ENCODE measurements around the gene KLRF1.
A peak's percentile ranks its signal among the peaks of the same experiment; 100 is the strongest.

The KLRF1 gene

DNA sequence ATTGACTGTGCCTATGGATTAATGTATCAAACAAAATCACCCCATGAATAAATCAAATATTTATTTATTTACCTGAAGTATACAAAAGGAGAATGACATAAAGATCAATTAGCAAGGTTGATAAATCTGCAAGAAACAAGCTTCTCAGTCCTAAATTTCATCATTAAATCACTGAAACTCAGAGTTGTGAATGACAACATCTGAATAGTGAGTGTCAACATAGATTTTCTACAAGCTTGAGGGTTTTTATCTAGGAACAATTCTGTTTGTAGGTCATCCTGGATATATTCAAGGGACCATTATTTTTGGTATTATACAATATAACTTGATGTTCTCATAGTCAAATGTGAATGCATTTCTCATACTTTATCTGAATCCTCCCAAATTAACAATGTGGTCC lies 17.4 kb upstream of the KLRF1 start:
- DNase-seq, result no peak

DNA sequence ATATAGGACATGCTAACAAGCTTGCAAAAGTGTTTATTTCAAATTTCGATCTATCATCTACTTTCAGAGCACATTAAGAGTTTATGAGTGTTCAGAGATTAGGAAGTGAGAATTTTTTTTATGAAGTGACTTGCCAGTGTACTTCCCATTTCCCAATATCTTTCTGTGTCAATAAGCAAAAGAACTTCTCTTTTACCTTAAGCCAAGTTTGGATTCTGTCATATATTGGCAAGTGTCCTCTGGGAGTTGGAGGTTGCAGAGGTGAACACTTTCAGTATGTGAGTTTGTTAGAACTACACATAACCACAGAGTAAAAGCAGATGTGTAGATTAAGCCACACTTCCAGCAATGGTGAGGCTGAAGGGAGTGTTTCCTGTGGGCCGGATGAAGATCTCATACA lies 16.6 kb upstream of the KLRF1 start:
- no peak for DNase-seq

DNA sequence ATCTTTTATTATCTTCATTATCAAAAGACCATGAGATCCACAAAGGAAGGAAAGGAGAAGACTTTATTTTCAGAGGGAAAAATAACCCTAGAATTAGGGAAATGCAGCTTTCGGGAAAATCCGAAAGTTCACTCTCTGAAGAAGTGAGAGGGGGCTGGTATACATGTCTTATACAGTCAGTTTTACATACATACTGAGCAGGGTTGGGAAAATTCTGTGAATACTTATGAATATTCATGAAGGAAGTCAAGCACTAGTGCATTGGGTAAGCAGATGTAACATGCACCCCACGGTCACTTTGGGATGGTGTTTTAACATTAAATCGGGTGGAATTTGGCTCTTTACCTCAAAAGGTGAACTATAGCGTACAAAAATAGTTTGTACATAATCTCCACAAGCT lies 15.7 kb upstream of the KLRF1 start:
- DNase-seq, result no peak

DNA sequence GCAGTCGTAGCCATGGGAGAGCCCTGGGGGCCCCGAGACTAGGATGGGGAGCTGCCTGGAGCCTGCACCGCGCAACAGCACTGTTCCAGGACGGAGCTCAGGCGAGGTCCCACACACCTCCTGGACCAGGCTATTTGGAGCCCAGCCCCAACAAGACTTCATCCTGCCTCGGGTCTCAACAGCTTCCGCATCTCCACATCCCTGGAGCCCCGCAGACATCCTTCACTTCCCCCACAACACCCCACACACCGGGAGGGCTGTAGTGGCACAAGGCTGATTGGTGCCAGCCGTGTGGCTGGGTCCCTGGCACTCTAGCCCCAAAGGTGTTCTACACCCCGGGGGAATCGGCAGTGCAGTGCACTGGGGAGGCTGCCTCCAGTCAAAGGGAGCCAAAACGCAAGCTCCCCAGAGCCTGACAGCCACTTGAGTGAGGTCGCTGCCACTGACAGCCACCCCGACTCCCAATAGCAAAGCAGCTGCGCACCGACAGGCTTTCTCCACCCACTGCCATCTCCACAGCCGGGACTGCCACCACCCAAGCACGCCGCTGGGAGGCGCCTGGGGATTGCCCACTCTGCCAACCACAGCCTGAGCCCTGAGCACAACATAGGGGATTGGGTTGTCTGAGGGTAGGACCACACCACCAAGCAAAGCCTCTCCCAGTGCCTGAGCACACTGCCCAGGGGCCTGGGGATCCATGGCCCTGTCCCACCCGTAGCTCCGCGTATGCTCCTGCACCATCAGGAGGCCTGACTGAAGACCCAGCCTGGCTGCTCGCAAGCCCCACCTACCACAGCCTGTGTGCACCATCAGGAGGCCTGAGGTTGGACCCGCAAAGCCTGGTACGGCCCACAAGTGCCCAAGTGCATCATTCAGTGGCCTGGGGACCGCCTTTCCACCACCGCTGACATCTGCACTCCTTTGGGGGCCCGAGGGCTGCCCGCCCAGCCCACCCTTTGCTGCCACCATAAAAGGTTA lies 13.2 kb upstream of the KLRF1 start:
- peak; percentile 95 for DNase-seq

DNA sequence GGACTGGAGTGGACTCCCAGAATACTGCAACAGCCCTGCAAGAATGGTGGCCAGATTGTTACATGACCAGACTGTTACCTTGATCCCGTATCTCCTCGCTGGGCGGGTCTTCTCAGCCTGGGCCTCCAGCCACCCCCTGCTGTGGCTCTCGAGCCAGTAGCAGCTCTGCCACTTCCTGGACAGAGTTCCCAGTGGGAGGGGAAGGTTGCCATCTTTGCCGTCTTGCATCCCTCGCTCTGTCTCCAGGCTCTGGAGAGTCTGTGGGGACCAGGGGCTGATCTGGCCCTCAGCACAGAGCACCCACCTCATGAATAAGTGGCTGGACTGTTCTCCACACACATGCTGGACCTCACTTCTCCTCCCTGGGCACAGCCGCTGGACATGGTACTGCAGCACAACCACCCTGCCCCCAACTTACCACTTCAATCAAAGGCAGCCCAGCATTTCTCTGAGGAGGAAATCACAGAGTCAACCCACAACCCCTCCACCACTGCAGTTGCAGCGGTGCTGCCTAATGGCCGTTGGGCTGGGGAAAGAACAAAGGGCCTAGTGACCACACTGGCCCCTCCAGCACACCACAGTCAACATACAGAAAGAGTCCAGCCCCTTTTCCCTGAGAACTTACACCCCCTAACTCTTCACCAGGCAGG lies 6.9 kb upstream of the KLRF1 start:
- no peak for DNase-seq

DNA sequence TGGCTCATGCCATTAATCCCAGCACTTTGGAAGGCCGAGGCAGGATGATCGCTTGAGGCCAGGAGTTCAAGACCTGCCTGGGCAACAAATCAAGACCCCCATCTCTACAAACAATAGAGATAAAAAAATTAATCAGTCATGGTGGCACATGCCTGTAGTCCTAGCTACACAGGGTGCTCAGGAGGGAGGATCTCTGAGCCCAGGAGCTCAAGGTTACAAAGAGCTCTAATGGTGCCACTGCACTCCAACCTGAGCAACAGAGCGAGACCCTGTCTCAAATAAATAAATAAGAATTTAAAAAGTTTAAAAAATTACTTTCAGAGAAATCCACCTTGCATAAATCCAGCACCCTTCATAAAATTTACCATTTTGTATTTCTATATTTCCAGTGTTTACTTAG lies 2.2 kb downstream of the KLRF1 start:
- DNase-seq, result no peak

DNA sequence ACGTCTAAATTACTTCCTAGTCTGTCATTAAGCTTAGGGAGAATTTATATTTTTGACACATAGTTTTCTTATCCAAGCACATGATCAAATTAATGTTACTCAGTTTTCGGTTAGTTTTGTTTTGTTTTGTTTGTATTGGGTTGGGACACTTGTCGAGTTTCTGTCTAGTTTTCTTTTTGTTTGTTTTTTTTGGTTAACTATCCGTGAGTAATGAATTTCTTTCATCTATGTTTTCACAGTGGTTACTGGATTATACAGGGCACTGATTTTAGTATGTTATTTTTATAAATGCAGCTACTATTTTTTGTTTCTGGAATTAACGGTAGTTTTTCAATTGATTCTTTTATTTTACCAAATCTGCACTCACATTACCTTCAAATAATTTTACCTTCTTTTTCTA lies 2.7 kb downstream of the KLRF1 start:
- no peak for DNase-seq

DNA sequence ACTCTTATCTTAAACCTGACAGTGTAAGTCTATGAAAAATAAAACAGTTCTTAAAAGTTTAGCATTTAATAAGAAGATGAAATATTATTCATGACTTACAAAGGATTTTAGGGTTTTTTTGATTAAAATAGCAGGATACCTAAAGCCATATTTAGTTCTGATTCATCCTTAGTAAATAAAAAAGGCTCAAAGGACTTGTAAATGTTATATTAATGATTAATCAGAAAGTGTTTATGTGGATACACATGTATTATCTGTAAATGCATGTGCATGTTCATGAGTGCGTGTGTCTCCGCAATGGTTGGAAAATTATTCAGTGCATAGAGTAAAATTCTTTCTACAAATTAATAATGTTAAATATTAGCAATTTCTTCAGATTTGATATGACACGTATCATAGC lies 4.4 kb downstream of the KLRF1 start:
- no peak for DNase-seq

DNA sequence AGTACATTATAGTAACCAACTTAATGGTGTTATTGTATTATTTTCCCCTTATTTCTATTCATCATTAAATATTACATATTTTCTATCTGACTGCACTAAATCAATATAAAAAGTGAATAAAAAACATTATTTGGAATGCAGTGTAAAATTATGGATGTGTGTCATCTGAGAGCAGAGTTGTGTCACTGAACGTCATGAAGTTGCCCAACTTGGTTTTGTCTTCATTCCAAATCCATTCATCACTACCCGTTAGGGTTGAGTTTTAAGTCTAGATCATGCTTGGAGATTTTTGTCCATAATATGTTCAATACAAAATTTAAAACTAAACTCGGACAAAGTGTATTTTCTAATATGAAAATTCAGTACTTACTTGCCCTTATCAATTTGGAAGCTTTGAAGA lies 16.1 kb downstream of the KLRF1 start:
- no peak for DNase-seq

DNA sequence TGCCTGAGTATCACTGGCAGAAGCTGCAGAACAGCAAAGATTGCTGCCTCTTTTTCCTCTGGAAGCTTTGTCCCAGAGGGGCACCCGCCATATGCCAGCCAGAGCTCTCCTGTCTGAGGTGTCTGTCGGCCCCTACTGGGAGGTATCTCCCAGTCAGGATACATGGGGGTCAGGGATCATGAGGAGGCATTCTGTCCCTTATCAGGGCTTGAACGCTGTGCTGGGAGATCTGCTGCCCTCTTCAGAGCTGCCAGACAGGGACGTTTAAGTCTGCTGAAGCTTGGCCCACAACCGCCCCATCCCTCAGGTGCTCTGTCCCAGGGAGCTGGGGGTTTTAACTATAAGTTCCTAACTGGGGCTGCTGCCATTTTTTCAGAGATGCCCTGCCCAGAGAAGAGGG lies 21.6 kb downstream of the KLRF1 start:
- DNase-seq, result no peak

DNA sequence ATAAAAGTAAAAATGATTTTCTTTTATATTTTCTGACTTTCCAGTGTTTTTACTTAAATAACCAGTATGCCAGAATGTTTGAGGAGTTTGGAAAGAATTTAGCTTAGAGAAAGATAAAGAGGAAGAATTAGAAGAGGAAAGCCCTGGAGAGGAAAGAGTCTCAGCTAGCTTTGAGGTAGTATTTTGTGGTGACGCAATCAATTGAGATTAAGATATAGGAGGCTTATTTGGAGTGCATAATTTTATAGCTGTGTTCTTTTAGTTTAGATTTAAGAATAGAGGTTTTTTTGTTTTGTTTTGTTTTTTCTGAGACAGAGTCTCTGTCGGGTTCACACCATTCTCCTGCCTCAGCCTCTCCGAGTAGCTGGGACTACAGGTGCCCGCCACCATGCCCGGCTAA lies 23.8 kb downstream of the KLRF1 start:
- DNase-seq, result no peak

DNA sequence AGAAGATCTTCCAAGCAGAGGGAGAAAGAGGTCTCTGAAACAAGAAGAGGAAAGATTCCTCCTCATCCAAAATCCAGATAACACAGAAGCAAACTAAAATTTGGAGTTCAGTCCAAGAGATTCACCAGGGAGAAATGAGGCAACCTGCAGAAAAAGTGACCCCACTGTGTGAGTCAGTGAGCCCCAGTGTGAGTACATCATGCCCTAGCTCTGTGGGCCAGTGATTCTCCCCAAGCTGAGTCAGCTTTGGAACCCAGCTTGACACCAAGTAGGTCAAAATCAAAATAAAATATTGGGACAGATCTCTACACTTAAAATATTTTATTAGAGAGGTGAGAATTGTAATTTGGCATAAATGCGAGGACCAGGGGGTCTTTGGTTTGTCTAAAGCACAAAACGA lies 24.6 kb downstream of the KLRF1 start:
- no peak for DNase-seq

DNA sequence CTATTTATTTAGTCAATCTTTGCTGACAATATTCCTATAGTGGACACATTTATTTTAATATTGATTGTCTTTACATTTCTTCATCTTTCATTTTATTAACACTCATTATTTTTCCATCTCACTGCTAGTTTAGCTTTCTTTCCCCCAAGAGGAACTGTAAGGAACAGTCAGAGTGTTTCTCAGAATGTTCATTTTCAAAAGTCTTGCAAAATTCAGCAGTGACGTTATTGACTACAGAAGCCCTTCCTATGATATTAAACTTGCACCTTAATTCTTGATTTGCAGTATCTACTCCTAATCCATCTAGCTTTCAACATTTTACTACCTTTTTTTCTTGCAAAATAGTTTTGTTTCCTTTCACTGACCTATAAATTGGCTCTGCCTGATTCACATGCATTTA lies 28.9 kb downstream of the KLRF1 start:
- no peak for DNase-seq

DNA sequence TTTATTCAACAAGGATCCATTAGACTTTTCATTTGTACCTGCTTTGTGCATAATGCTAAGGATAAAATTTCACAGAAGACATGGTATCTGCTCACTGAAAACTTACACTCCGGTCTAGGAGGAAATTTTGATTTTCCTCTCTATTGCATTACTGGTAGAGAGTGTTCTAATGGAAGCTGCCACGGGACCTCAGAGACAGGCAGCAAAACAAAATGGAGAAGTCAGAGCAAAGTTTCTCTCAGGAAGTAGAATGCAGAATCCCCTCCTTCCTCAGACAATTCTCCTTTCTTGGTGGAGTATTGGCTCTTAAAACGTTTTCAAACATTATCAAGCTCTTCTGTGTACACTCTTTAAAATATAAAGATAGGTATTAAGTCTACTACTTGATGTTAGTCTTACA lies 29.6 kb downstream of the KLRF1 start:
- no peak for DNase-seq

DNA sequence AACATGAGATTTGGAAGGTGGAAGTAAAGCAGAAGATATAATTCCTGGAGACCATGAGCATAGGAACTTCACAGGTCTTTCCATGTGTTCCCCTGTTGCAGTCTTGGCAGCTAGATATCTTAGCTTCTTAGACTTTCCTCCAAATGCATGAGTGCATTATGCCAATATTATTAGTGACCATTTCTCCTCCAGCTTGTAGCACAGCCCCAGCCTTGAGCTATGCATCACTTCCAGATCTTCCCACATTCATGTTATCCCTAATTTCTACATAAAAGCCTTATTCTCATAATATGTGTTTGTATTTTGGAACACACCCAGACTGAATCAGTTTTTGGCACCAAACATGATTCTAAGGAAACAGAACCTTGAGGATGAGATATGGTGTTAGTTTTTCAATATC lies 30.9 kb downstream of the KLRF1 start:
- no peak for DNase-seq

DNA sequence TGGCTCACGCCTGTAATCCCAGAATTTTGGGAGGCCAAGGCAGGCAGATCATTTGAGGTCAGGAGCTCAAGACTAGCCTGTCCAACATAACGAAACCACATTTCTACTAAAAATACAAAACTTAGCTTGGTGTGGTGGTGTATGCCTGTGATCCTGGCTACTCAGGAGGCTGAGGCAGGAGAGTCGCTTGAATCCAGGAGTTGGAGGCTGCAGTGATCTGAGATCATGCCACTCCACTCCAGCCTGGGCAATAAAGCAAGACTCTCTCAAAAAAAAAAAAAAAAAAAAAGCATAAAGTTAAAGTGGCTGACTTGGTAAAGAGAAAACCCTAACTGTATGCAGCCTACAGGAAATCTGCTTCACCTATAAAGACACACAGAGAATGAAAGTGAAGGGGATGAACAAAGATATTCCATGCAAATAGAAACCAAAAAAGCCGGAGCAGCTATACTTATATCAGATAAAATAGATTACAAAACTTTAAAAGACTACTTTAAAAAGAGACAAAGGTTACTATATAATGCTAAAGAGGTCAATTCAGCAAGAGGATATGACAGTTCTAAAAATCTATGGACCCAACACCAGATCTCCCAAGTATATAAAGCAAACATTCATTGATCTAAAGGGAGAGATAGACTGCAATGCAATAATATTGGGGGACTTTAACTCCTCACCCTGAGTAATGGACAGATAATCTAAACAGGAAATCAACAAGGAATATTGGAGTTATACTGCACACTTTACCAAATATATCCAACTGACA lies 37.8 kb downstream of the KLRF1 start:
- DNase-seq, result no peak

DNA sequence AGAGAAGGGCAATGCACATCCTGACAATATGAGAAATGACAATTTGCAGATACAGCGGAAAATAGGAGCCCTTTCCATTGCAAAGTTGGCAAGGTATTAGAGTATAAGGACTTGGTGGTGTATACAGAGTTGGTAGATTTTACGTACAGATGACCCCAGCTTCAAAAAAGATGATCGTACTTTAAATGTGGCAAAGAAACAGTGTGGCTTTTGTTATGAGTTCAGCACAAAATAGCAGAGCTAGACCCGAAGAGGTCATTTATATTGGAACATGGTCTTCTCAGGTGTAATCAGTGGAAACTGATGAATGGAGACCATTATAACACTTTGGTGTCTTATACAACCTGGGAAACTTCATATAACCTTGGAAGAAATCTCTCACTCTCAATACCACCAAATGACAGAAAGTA lies 39.6 kb downstream of the KLRF1 start:
- DNase-seq, result no peak

DNA sequence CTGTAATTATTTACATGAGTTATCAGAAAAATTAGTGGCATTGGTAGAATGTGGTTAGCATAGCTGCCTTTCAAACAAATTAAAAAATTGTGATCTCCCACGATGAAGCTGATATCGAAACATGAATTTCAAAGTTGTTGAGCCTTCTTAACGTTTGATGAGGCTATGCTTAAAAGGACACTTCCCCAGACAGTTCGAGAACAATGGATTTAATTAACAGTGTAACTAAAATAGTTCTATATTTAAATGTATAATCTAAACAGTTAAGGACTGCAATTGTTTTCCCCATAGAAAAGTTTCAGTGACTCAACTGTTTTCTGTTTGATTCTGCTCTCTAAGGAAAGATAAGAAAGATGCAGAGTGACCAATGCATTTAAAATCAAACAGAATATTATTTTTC lies 40.2 kb downstream of the KLRF1 start:
- DNase-seq, result no peak

DNA sequence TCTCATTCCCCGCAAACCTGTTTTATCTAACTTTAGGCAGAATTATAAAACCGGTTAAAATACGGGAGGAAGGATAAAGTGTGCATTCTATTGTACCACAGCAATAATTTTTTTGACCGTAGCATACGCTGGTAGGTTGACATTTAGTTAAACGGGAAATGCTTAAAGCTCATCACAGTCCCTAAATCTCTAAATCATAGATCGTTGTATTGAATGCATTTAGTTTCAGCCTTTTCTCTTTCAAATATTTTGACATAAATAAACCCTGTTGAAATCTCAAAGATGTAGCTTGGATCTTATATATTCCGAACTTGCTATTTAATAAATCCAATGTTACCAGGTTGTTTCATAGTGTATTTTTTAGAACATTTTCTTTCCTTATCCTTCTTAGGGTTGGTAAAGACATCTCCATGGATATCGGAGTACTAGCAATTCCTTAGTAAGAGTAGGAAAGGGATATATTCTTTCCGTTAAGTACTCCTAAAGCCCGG lies 41.1 kb downstream of the KLRF1 start:
- no peak for DNase-seq

DNA sequence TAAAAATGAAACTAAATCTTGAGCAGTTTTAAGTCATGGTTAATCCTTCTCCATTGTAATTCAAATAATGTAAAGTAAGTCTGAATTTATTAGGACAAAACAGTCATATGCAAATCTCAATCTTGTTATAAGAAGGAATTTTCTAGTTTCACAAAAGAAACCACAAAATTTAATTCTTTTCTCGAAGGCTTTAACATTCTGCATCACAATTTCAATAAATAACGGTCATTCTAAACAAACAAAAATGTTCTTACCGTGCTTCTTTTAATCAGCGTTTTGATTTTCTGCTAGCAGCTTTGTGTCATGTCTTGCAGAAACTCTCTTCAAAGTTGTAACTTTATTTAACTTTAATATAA lies 41.6 kb downstream of the KLRF1 start:
- DNase-seq, result no peak

DNA sequence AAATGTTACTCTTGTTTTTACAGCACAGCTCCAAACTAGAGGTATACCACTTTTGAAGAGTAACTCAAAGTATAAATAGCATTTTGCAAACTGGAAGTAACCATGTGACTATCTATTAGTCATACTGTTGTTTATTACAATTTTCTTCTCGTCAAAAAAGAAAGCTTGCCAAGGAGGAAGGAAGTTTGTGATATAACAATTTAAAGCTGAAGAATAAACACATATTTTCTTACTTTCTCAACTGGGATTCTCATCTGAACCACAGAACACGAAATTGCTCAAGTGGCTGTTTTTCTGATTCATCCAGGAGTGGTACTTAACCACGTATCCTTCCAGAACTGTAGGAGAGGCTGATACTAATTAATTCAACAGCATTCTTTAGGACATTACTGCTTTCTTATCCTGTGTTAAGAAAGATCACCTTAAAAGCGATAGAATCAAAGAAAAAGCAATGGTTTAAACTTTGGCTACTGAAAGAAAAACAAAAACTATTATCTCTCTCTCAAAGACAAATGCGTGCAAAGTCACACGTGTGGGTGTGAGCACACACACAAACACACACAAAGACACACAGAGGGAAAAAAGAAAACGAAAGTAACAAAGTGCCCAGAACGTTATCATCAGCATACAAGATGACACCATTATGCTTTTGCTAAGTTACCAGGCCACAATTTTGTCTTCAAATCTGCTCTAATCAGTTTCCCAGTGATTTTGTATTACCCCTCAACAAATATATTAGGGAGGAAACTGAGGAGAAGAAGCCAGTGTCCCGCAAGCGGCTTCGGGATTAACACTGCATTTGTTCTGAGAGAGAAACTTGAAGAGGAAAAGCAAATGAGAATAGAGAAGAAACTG lies 42.3 kb downstream of the KLRF1 start, which contains the start of gene CLEC2B:
CLEC2B (minus strand) TSS at position 48 of the 855 bp plus-strand sequence.
- DNase-seq, result no peak

DNA sequence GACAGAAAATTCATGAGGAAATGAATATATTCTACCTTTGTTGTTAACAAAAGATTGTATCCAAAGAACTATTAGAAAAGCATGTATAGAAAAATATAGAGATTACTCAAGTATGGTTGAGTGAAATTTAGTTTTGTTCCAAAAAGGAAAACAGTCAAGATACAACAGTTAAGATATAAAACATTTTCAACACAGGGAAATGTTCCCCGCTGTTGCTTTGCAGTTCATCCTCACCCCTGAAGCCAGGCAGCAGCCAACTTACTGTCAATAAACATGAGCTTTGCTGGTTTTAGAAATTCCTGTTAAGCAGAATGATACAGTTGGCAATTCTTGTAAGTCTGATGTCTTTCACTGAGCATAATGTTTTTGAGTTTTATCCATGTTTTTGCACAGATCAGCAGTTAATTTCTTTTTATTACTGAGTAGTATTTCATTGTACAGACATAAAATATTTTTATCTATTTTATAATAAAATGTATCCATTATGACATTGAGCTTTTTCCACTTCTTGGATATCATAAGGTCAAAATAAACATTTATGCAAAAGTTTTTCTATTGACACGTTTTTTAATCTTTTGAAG lies 43.1 kb downstream of the KLRF1 start:
- no peak for DNase-seq
